H1 (cell line): ENCODE measurements around the gene KNCN. TPM values are rescaled to one million over a fixed set of nuclear protein-coding genes. Genes with fewer than 3 reads are reported as not detected.

ENCODE experiments used
- CTCF ChIA-PET: fragments of 300-600 bp; sonication (Branson Sonifier 250); formaldehyde crosslinking; loops from one replicate; lab custom pipeline; 2021; ENCODE audit not compliant: partially characterized antibody; lab: Charles Lee
- POLR2A ChIA-PET: fragments of 300-600 bp; sonication (Branson Sonifier 250); formaldehyde crosslinking; loops from one replicate; lab custom pipeline; 2021; ENCODE audit warnings: inconsistent platforms; ENCODE audit not compliant: partially characterized antibody; lab: Charles Lee
- DNase-seq, 2 experiments: peaks; one replicate each; pipeline versions ENCODE4 v3.0.0 to v3.0.0-alpha.2; 2010 to 2022; ENCODE audit warnings: low spot score in 2 of 2, low read depth in 1 of 2, mixed read lengths in 1 of 2
- FAIRE-seq: peaks from 2 replicates; lab custom pipeline; 2011; peaks lifted over from hg19 to GRCh38; lab: Jason Lieb, UNC
- H2AFZ ChIP-seq: 2 replicates; pipeline ENCODE4 v1.8.1; 2012; ENCODE audit warnings: low read length, inconsistent platforms
- H2AK5ac ChIP-seq: 2 replicates; pipeline ENCODE4 v1.6.1; 2013; ENCODE audit warnings: low read depth, low read length
- H2BK120ac ChIP-seq: replicated peaks from 2 replicates; pipeline ENCODE3; 2013; ENCODE audit warnings: low read depth, low read length, inconsistent platforms
- H2BK12ac ChIP-seq: 2 replicates; pipeline ENCODE4 v1.6.1; 2013; ENCODE audit warnings: low read depth, low read length
- H2BK15ac ChIP-seq: 2 replicates; pipeline ENCODE4 v1.6.1; 2013; ENCODE audit warnings: low read length
- H2BK20ac ChIP-seq: 2 replicates; pipeline ENCODE4 v1.6.1; 2013; ENCODE audit warnings: low read length
- H2BK5ac ChIP-seq: 2 replicates; pipeline ENCODE4 v1.6.1; 2013; ENCODE audit warnings: low read depth, low read length
- H3K14ac ChIP-seq: 2 replicates; pipeline ENCODE4 v1.6.1; 2013; ENCODE audit warnings: inconsistent platforms; ENCODE audit not compliant: insufficient read length
- H3K18ac ChIP-seq: 2 replicates; pipeline ENCODE4 v1.6.1; 2013; ENCODE audit warnings: low read length; ENCODE audit errors: extremely low read depth
- H3K23ac ChIP-seq: 2 replicates; pipeline ENCODE4 v1.6.1; 2013; ENCODE audit warnings: inconsistent platforms; ENCODE audit not compliant: insufficient read length
- H3K23me2 ChIP-seq: 2 replicates; pipeline ENCODE4 v1.6.1; 2013; ENCODE audit warnings: low read depth, low read length
- H3K27ac ChIP-seq: 2 replicates; pipeline ENCODE4 v1.6.1; 2011; ENCODE audit warnings: low read depth, low read length, inconsistent platforms
- H3K27me3 ChIP-seq, 4 experiments: replicated peaks in 1 of 4; 1 replicate in 1 of 4; 2 replicates in 3 of 4; pipeline versions ENCODE4 v1.6.1 to v1.8.1; 2011 to 2013; ENCODE audit warnings: low read length in 3 of 4, mild to moderate bottlenecking in 3 of 4, inconsistent platforms in 2 of 4, mixed read lengths in 2 of 4, moderate library complexity in 1 of 4; ENCODE audit not compliant: control insufficient read depth in 3 of 4, insufficient read depth in 3 of 4; ENCODE audit errors: extremely low read depth in 1 of 4
- H3K36me3 ChIP-seq, 4 experiments: 2 replicates each; pipeline versions ENCODE4 v1.6.1 to v1.8.1; 2011 to 2013; ENCODE audit warnings: mild to moderate bottlenecking in 4 of 4, low read length in 3 of 4, moderate library complexity in 2 of 4, control low read depth in 1 of 4, inconsistent platforms in 1 of 4; ENCODE audit not compliant: insufficient read depth in 4 of 4, control insufficient read depth in 2 of 4
- H3K4ac ChIP-seq: replicated peaks from 2 replicates; pipeline ENCODE3; 2013; ENCODE audit warnings: low read length, low read depth, mixed read lengths, inconsistent platforms; ENCODE audit not compliant: insufficient read length
- H3K4me1 ChIP-seq, 4 experiments: replicated peaks in 1 of 4; 1 replicate in 1 of 4; 2 replicates in 3 of 4; pipeline versions ENCODE4 v1.6.1 to v1.8.1; 2011 to 2013; ENCODE audit warnings: low read length in 3 of 4, inconsistent platforms in 2 of 4, mixed read lengths in 1 of 4; ENCODE audit not compliant: insufficient read depth in 4 of 4, control insufficient read depth in 3 of 4
- H3K4me2 ChIP-seq, 2 experiments: 2 replicates each; pipeline versions ENCODE4 v1.6.1 to v1.8.1; 2011 to 2013; ENCODE audit warnings: low read depth in 2 of 2, low read length in 2 of 2, control low read depth in 1 of 2, inconsistent platforms in 1 of 2, mild to moderate bottlenecking in 1 of 2; ENCODE audit not compliant: insufficient read depth in 1 of 2
- H3K4me3 ChIP-seq, 4 experiments: fragments of 200-600, 300-600 bp in 1 of 4; sonication (generic), shearing (Covaris generic), sonication (Bioruptor Twin) in 1 of 4; 2 replicates each; pipeline versions ENCODE4 v1.5.1 to v1.8.1; 2011 to 2016; ENCODE audit warnings: low read length in 4 of 4, low read depth in 3 of 4, control low read depth in 2 of 4, inconsistent platforms in 2 of 4, mild to moderate bottlenecking in 2 of 4, mixed read lengths in 1 of 4, moderate library complexity in 1 of 4; ENCODE audit not compliant: insufficient read depth in 2 of 4; ENCODE audit errors: extremely low read depth in 1 of 4
- H3K56ac ChIP-seq: replicated peaks from 2 replicates; pipeline ENCODE3; 2013; ENCODE audit warnings: low read depth, mild to moderate bottlenecking, mixed read lengths, low read length, inconsistent platforms; ENCODE audit not compliant: insufficient read length
- H3K79me1 ChIP-seq: 2 replicates; pipeline ENCODE4 v1.6.1; 2013; ENCODE audit warnings: low read depth, low read length, control low read depth
- H3K79me2 ChIP-seq, 2 experiments: 2 replicates each; pipeline versions ENCODE4 v1.6.1 to v1.8.1; 2012 to 2013; ENCODE audit warnings: low read length in 2 of 2, mild to moderate bottlenecking in 2 of 2, inconsistent platforms in 1 of 2; ENCODE audit not compliant: insufficient read depth in 2 of 2, control insufficient read depth in 1 of 2
- H3K9ac ChIP-seq, 4 experiments: replicated peaks in 1 of 4; 1 replicate in 1 of 4; 2 replicates in 3 of 4; pipeline versions ENCODE4 v1.6.1 to v1.8.1; 2011 to 2013; ENCODE audit warnings: low read depth in 3 of 4, low read length in 3 of 4, control low read depth in 2 of 4, mild to moderate bottlenecking in 2 of 4, moderate library complexity in 2 of 4, inconsistent platforms in 1 of 4; ENCODE audit errors: extremely low read depth in 1 of 4
- H3K9me3 ChIP-seq, 2 experiments: 2 replicates each; pipeline versions ENCODE4 v1.6.1 to v1.8.1; 2012 to 2013; ENCODE audit warnings: mild to moderate bottlenecking in 2 of 2, moderate library complexity in 2 of 2, control low read depth in 1 of 2, inconsistent platforms in 1 of 2, low read depth in 1 of 2, low read length in 1 of 2, mixed read lengths in 1 of 2; ENCODE audit not compliant: insufficient read depth in 2 of 2
- H4K20me1 ChIP-seq, 2 experiments: replicated peaks in 1 of 2; 2 replicates each; pipeline versions ENCODE3 to v1.8.1; 2011 to 2013; ENCODE audit warnings: inconsistent platforms in 2 of 2, low read length in 2 of 2, mild to moderate bottlenecking in 1 of 2; ENCODE audit not compliant: insufficient read depth in 2 of 2, control insufficient read depth in 1 of 2
- H4K5ac ChIP-seq: 2 replicates; pipeline ENCODE4 v1.6.1; 2013; ENCODE audit warnings: low read length, low read depth, mixed read lengths, inconsistent platforms; ENCODE audit not compliant: insufficient read length
- H4K8ac ChIP-seq: 2 replicates; pipeline ENCODE4 v1.8.0; 2013; ENCODE audit warnings: mild to moderate bottlenecking, moderate library complexity, low read length, inconsistent platforms; ENCODE audit not compliant: insufficient read depth; ENCODE audit errors: extremely low read depth
- H4K91ac ChIP-seq: replicated peaks from 2 replicates; pipeline ENCODE3; 2013; ENCODE audit warnings: low read length, mixed read lengths, inconsistent platforms; ENCODE audit not compliant: insufficient read length
- CHD2 ChIP-seq: IDR thresholded peaks from 2 replicates; pipeline ENCODE4 v1.6.1; 2012; ENCODE audit warnings: low read length, improper control_type of control experiment
- KDM4A ChIP-seq: IDR thresholded peaks from one replicate; pipeline ENCODE4 v1.7.1; 2012; ENCODE audit warnings: low read depth, mild to moderate bottlenecking, moderate library complexity, low read length, inconsistent platforms; ENCODE audit not compliant: severe bottlenecking
- PHF8 ChIP-seq: fragments of 200-600 bp; sonication (generic); conservative IDR thresholded peaks from 2 replicates; pipeline ENCODE4 v1.7.1; 2012; ENCODE audit warnings: low read depth, mild to moderate bottlenecking, inconsistent platforms, low read length, moderate library complexity
- POLR2A ChIP-seq, 2 experiments: IDR thresholded peaks; 1 replicate in 1 of 2; 2 replicates in 1 of 2; pipeline ENCODE4 v1.6.1; 2011; ENCODE audit warnings: low read depth in 2 of 2, low read length in 2 of 2, mild to moderate bottlenecking in 2 of 2; ENCODE audit errors: control extremely low read depth in 1 of 2
- RNF2 ChIP-seq: fragments of 200-900, 300-1000 bp; sonication (generic); IDR thresholded peaks from 2 replicates; pipeline ENCODE4 v1.7.1; 2016; ENCODE audit warnings: borderline replicate concordance, low read depth, mild to moderate bottlenecking, antibody characterized with exemption, low read length; ENCODE audit not compliant: poor library complexity, severe bottlenecking; ENCODE audit errors: missing control alignments
- ZNF274 ChIP-seq: IDR thresholded peaks from 2 replicates; pipeline ENCODE4 v1.7.0; 2012; ENCODE audit warnings: low read length, borderline replicate concordance; ENCODE audit errors: extremely low read depth
- WGBS, 2 experiments: shearing (Covaris generic) in 1 of 2; methylation state at CpG; one replicate each; pipeline versions ENCODE4 v1.1.6 to v1.1.7; 2013 to 2015; ENCODE audit warnings: low lambda C conversion rate in 2 of 2, mixed read lengths in 2 of 2, inconsistent platforms in 1 of 2, low coverage in 1 of 2, missing lambda C conversion rate in 1 of 2; ENCODE audit not compliant: insufficient replicate concordance in 2 of 2, insufficient coverage in 1 of 2, insufficient read length in 1 of 2; ENCODE audit errors: extremely low coverage in 1 of 2, missing lambda C conversion rate in 1 of 2; 5-methylcytosine and 5-hydroxymethylcytosine counted together
- polyA plus RNA-seq, 7 experiments: library from polyadenylated mRNA; depleted of rRNA in 3 of 7; stranded (reverse) in 5 of 7; unstranded in 2 of 7; fragments of >200 nt in 5 of 7; fragments of 200-250 nt in 2 of 7; gene quantifications; 1 replicate in 5 of 7; 2 replicates in 1 of 7; 4 replicates in 1 of 7; pipeline versions ENCODE4 v1.2.1 to v1.2.3, GENCODE V29; 2011 to 2013; ENCODE audit warnings: missing spikeins in 2 of 7, mixed read lengths in 2 of 7
- total RNA-seq: library from RNA; stranded (reverse); fragmentation: NEBNext Ultra II Directional; extraction: Animal tissue kit (Norgen Biotek cat#: 25700); gene quantifications from 2 replicates; pipeline ENCODE4 v1.2.1, GENCODE V29; 2021
- TF ChIP-seq, protein P1 (sequence below): IDR thresholded peaks from 2 replicates; pipeline ENCODE4 v1.6.1; 2011; ENCODE audit warnings: low read length, improper control_type of control experiment
- TF ChIP-seq, protein P2 (sequence below): IDR thresholded peaks from 2 replicates; pipeline ENCODE4 v1.6.1; 2012; ENCODE audit warnings: low read length, inconsistent platforms

The KNCN gene
- total and polyA plus RNA-seq, 2 of the 8 experiments (the other 6 are each of a cell fraction or from before 2014, with no cell fraction given), result not detected

DNA sequence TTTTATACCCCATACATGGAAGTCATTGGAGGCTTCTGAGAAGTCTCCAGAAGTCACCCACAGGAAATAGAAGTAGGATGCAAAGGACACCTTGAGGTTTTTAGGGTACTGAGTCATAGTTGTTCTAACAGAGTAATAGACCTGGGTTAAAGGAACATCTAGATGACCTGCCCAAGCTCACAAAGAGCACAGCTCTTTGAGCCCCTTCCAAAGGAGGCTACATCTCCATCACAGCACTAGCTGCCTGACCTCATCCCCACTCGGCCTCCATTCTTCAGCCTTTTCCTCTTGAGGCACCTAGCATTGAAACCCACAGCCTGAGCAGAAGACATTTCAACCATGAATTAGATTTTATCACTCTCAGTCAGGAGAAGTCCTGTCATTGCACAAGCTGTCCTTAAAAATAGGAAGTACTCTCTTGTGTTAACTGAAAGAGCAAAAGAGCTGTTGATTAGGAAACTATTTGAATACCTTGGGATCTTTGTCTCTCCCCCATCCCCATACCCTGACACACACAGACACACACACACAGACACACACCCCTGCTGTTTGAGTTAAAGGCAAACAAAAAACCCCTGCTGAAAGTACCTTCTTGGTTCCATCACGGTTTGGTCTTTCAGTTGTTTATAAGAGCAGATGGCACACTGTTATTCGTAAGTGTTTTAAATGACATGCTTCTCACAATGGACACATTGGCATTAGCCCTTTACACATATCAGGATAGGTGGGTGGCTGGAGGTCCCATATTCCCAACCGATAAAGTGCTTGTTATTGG is 30.4 kb upstream of the KNCN start:
- Histone ChIP-seq H4K5ac (no peak overlapping the region), H3K9ac (no peak overlapping the region), H3K27ac (no peak overlapping the region), H3K79me1 (no peaks in the 10 kb centered on the region), H2BK12ac (no peak overlapping the region), H3K36me3 (peaks cover 0 to 9% (median 0%) of the 10 kb centered on the region in 4 experiments; a peak in 2 of 8 replicates), H2BK5ac (no peak overlapping the region), H4K20me1 (no peaks in the 10 kb centered on the region), H4K91ac (no peak overlapping the region), H3K4me3 (no peak overlapping the region), H2BK20ac (no peak overlapping the region), H4K8ac (no peak overlapping the region), H3K23ac (no peak overlapping the region), H3K18ac (no peak overlapping the region), H3K9me3 (no peaks in the 10 kb centered on the region), H2BK120ac (no peak overlapping the region), H3K4me2 (no peak overlapping the region), H2AFZ (no peak overlapping the region), H3K4ac (no peak overlapping the region), H3K14ac (no peak overlapping the region), H3K27me3 (no peaks in the 10 kb centered on the region), H3K79me2 (no peaks in the 10 kb centered on the region), H3K56ac (no peak overlapping the region), H3K23me2 (no peaks in the 10 kb centered on the region), H2BK15ac (no peak overlapping the region; the same call in 1 of the 2 replicates), H2AK5ac (no peak overlapping the region), H3K4me1 (peaks cover 0 to 3% (median under 1%) of the 10 kb centered on the region in 4 experiments; a peak in 2 of 7 replicates)
- DNase-seq (no peak), FAIRE-seq (no peak)
- ChIA-PET POLR2A (no interaction called here), CTCF (interaction anchor here (0.7 to 8.2 kb wide), 7 partner anchors 8 to 55 kb away, joined by 3 to 52 read pairs (median 3); partner anchors contain the start of gene MKNK1)
- WGBS, 2 experiments, result 92% methylated on average over 4 of the region's 4 CpGs; no CpG with 5 or more reads in 1 of the 2 experiments
- TF ChIP-seq PHF8 (no peak), ZNF274 (no peak), RNF2 (no peak), CHD2 (no peak), KDM4A (no peak), POLR2A (IDR thresholded peaks at IDR 0.05; ENCODE audit: control extremely low read depth in 1 of 2, low read depth in 2 of 2, low read length in 2 of 2) (no peak)
- TF ChIP-seq, protein P1, sequence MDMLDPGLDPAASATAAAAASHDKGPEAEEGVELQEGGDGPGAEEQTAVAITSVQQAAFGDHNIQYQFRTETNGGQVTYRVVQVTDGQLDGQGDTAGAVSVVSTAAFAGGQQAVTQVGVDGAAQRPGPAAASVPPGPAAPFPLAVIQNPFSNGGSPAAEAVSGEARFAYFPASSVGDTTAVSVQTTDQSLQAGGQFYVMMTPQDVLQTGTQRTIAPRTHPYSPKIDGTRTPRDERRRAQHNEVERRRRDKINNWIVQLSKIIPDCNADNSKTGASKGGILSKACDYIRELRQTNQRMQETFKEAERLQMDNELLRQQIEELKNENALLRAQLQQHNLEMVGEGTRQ, result no peak
- TF ChIP-seq, protein P2, sequence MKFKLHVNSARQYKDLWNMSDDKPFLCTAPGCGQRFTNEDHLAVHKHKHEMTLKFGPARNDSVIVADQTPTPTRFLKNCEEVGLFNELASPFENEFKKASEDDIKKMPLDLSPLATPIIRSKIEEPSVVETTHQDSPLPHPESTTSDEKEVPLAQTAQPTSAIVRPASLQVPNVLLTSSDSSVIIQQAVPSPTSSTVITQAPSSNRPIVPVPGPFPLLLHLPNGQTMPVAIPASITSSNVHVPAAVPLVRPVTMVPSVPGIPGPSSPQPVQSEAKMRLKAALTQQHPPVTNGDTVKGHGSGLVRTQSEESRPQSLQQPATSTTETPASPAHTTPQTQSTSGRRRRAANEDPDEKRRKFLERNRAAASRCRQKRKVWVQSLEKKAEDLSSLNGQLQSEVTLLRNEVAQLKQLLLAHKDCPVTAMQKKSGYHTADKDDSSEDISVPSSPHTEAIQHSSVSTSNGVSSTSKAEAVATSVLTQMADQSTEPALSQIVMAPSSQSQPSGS, result no peak
